ENCODE measurements around the gene HK1.

The HK1 gene

GRCh38 chr10:69239816-69240434 lies 38.4 kb upstream of the HK1 start:
- ATAC-seq: no peak
- TF ChIP-seq ZC3H10 (CRISPR knock-in tag; IDR thresholded peaks at IDR 0.05): no peak
- no peak for TF ChIP-seq BACH2 (CRISPR knock-in tag; IDR thresholded peaks at IDR 0.05; ENCODE audit: borderline replicate concordance)
- no peak for TF ChIP-seq OSR1 (CRISPR knock-in tag; IDR thresholded peaks at IDR 0.05)
- TF ChIP-seq ARNTL (CRISPR knock-in tag; IDR thresholded peaks at IDR 0.05; ENCODE audit: borderline replicate concordance, low read depth): no peak
- TF ChIP-seq SNAI2 (CRISPR knock-in tag; IDR thresholded peaks at IDR 0.05): no peak
- TF ChIP-seq ZFP3 (CRISPR knock-in tag; IDR thresholded peaks at IDR 0.05): no peak
- no peak for TF ChIP-seq TOX (CRISPR knock-in tag; IDR thresholded peaks at IDR 0.05; ENCODE audit: borderline replicate concordance)
- TF ChIP-seq RARB (CRISPR knock-in tag; IDR thresholded peaks at IDR 0.05): no peak
- no peak for TF ChIP-seq PATZ1 (CRISPR knock-in tag; IDR thresholded peaks at IDR 0.05; ENCODE audit: borderline replicate concordance)
- no peak for TF ChIP-seq ESRRG (CRISPR knock-in tag; IDR thresholded peaks at IDR 0.05)
- no peak for TF ChIP-seq ISL1 (CRISPR knock-in tag; IDR thresholded peaks at IDR 0.05)
- TF ChIP-seq ZFP30 (CRISPR knock-in tag; IDR thresholded peaks at IDR 0.05): no peak
- TF ChIP-seq GLIS3 (CRISPR knock-in tag; IDR thresholded peaks at IDR 0.05): no peak
- no peak for TF ChIP-seq TCF4 (CRISPR knock-in tag; IDR thresholded peaks at IDR 0.05; ENCODE audit: borderline replicate concordance)
- no peak for TF ChIP-seq CSRNP3 (CRISPR knock-in tag; IDR thresholded peaks at IDR 0.05)
- TF ChIP-seq POU6F1 (CRISPR knock-in tag; IDR thresholded peaks at IDR 0.05; ENCODE audit: borderline replicate concordance, low read depth): no peak
- TF ChIP-seq TSHZ2 (CRISPR knock-in tag; IDR thresholded peaks at IDR 0.05): no peak
- TF ChIP-seq ZNF8 (CRISPR knock-in tag; IDR thresholded peaks at IDR 0.05): no peak
- TF ChIP-seq CSDC2 (CRISPR knock-in tag; IDR thresholded peaks at IDR 0.05): no peak

- ATAC-seq: no peak
- TF ChIP-seq CSDC2 (CRISPR knock-in tag; IDR thresholded peaks at IDR 0.05) (no peak), RARB (CRISPR knock-in tag; IDR thresholded peaks at IDR 0.05) (no peak)
Measured at GRCh38 chr10:69240455-69240854, 37.8 kb upstream of the HK1 start.

GRCh38 chr10:69241575-69241974 lies 36.7 kb upstream of the HK1 start:
- no peak for TF ChIP-seq CREB5 (CRISPR knock-in tag; IDR thresholded peaks at IDR 0.05; ENCODE audit: low read depth)
- no peak for TF ChIP-seq CSDC2 (CRISPR knock-in tag; IDR thresholded peaks at IDR 0.05)
- TF ChIP-seq ZC3H10 (CRISPR knock-in tag; IDR thresholded peaks at IDR 0.05): no peak
- TF ChIP-seq POU6F1 (CRISPR knock-in tag; IDR thresholded peaks at IDR 0.05; ENCODE audit: borderline replicate concordance, low read depth): no peak
- TF ChIP-seq GLIS3 (CRISPR knock-in tag; IDR thresholded peaks at IDR 0.05): no peak
- no peak for TF ChIP-seq ZNF565 (CRISPR knock-in tag; conservative IDR thresholded peaks at IDR 0.05; ENCODE audit: low read depth)
- ATAC-seq: no peak
